ENCODE results near the gene KDM2A. TPM values are rescaled to one million over a fixed set of nuclear protein-coding genes. Genes with fewer than 3 reads are reported as not detected.

KDM2A gene
- total and polyA plus RNA-seq, 2 donors (not counting 1 experiment from before 2014, with no cell fraction given): 132 to 229 TPM

DNA sequence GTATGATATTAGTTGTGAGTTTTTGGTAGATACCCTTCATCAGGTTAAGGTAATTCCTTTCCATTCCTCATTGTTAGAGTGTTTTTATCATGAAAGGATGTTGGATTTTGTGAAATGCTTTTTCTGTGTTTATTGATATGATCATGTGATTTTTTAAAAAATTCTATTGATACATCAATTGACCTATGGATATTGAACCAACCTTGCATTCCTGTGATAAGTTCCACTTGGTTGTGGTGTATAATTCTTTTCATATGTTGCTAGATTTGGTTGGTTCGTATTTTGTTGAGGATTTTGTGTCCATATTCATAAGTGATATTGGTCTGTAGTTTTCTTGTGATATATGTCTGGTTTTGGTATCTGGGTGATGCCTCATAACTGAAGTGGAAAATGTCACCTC is 176.8 kb downstream of the KDM2A start:
- no peak overlapping the region for H3K4me3 Mint-ChIP-seq

DNA sequence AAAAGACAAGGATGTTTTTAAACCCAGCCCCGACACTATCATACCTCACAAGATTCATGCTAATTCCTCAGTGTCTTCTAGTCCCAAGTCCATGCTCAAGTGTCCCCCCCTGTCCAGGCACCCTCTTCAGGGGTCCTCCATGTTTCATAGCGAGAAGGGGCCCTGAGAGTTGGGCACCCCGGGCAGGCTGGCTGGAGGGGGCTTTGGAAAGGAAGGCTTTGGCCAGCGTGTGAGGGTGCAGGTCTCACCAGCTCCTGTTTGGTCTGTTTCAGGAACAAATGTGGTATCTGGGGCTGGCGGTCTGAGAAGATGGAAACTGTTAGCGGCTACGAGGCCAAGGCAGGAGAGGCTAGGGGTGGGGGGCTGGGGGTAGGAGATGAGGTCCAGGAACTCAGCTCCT is 179.7 kb downstream of the KDM2A start:
- DNase-seq (no peak), ATAC-seq (ENCODE audit: low read depth) (no peak)
- Mint-ChIP-seq H3K9me3 (ENCODE audit: insufficient read depth) (peaks cover 4% of the 10 kb centered on the region), H3K27me3 (no peaks in the 10 kb centered on the region), H3K27ac (no peak overlapping the region), H3K4me1 (peaks cover 8% of the 10 kb centered on the region), H3K4me3 (no peak overlapping the region)
- Histone ChIP-seq H3K4me1 (ENCODE audit: control insufficient read depth in 2 of 2, insufficient read depth in 2 of 2, low read length in 2 of 2) (peaks cover 0 to 3% of the 10 kb centered on the region in 2 donors), H3K9ac (ENCODE audit: low read length) (no peak overlapping the region), H3K36me3 (replicated peaks in 1 of 2; ENCODE audit: control extremely low read depth in 1 of 2, control insufficient read depth in 1 of 2, extremely low read depth in 1 of 2, insufficient read depth in 2 of 2, low read length in 1 of 2) (peaks cover 8 to 68% of the 10 kb centered on the region in 2 experiments), H3K27ac (ENCODE audit: low read length in 2 of 2) (no peak overlapping the region), H3K27me3 (replicated peaks in 1 of 4; ENCODE audit: control extremely low read depth in 1 of 4, control insufficient read depth in 3 of 4, insufficient read depth in 4 of 4, low read length in 3 of 4) (no peaks in the 10 kb centered on the region), H4K20me1 (ENCODE audit: control insufficient read depth, insufficient read depth, low read length, poor library complexity, severe bottlenecking) (peaks cover 43% of the 10 kb centered on the region), H3K4me3 (ENCODE audit: control extremely low read depth in 1 of 5, extremely low read depth in 1 of 5, insufficient read depth in 1 of 5, low read depth in 2 of 5, low read length in 4 of 5) (no peak overlapping the region), H3K9me3 (ENCODE audit: control extremely low read depth in 1 of 3, control insufficient read depth in 2 of 3, insufficient read depth in 1 of 3, low read length in 2 of 3) (peaks cover 7 to 15% (median 15%) of the 10 kb centered on the region in 3 donors), H2AFZ (ENCODE audit: insufficient read depth, low read depth, low read length, poor library complexity, severe bottlenecking) (no peak overlapping the region), H3K4me2 (replicated peaks; ENCODE audit: low read depth, low read length, poor library complexity, severe bottlenecking) (no peak overlapping the region), H3K79me2 (ENCODE audit: control insufficient read depth, insufficient read depth, low read length) (peaks cover 56% of the 10 kb centered on the region)
- WGBS (ENCODE audit: insufficient coverage): 88% methylated on average over 4 of the region's 7 CpGs
- ChIA-PET CTCF (interaction anchor here (0.7 to 2.9 kb wide), 3 partner anchors 18 to 218 kb away, joined by 3 to 11 read pairs (median 3); no protein-coding TSS in a partner anchor), POLR2A (no interaction called here)
- TF ChIP-seq CTCF (IDR thresholded peaks at IDR 0.05) (no peak), EZH2 (IDR thresholded peaks at IDR 0.05; ENCODE audit: borderline replicate concordance, insufficient read depth, low read depth, low read length, poor library complexity, severe bottlenecking) (no peak)
- intact Hi-C loops (cut with micrococcal nuclease): no loop called here

More for the DNA sequence above, 176.8 kb downstream of the KDM2A start:
- peaks cover 33% of the 10 kb centered on the region for H4K20me1 ChIP-seq (ENCODE audit: control insufficient read depth, insufficient read depth, low read length, poor library complexity, severe bottlenecking)
- intact Hi-C loops (cut with micrococcal nuclease): no loop called here
- no peak overlapping the region for H3K9ac ChIP-seq (ENCODE audit: low read length)
- H3K36me3 ChIP-seq (replicated peaks in 1 of 2; ENCODE audit: control extremely low read depth in 1 of 2, control insufficient read depth in 1 of 2, extremely low read depth in 1 of 2, insufficient read depth in 2 of 2, low read length in 1 of 2): peaks cover 9 to 71% of the 10 kb centered on the region in 2 experiments
- no peak overlapping the region for H3K27ac ChIP-seq (ENCODE audit: low read length in 2 of 2)
- peaks cover 66% of the 10 kb centered on the region for H3K79me2 ChIP-seq (ENCODE audit: control insufficient read depth, insufficient read depth, low read length)
- CTCF ChIA-PET: interaction anchor here (0.6 to 2.6 kb wide), 2 partner anchors 22 to 376 kb away, joined by 3 to 7 read pairs; no protein-coding TSS in a partner anchor
- H3K4me1 ChIP-seq (ENCODE audit: control insufficient read depth in 2 of 2, insufficient read depth in 2 of 2, low read length in 2 of 2): peaks cover 6 to 8% of the 10 kb centered on the region in 2 donors
- no peaks in the 10 kb centered on the region for H3K27me3 Mint-ChIP-seq
- no peak for ATAC-seq (ENCODE audit: low read depth)
- no peak for DNase-seq
- WGBS (ENCODE audit: insufficient coverage): 100% methylated on average over 1 of the region's 1 CpG
- no peaks in the 10 kb centered on the region for H3K27me3 ChIP-seq (replicated peaks in 1 of 4; ENCODE audit: control extremely low read depth in 1 of 4, control insufficient read depth in 3 of 4, insufficient read depth in 4 of 4, low read length in 3 of 4)
- no peak overlapping the region for H2AFZ ChIP-seq (ENCODE audit: insufficient read depth, low read depth, low read length, poor library complexity, severe bottlenecking)
- H3K27ac Mint-ChIP-seq: no peak overlapping the region
- peaks cover 18% of the 10 kb centered on the region for H3K4me1 Mint-ChIP-seq
- no peak for TF ChIP-seq EZH2 (IDR thresholded peaks at IDR 0.05; ENCODE audit: borderline replicate concordance, insufficient read depth, low read depth, low read length, poor library complexity, severe bottlenecking)
- no peak for TF ChIP-seq CTCF (IDR thresholded peaks at IDR 0.05)
- no peak overlapping the region for H3K4me2 ChIP-seq (replicated peaks; ENCODE audit: low read depth, low read length, poor library complexity, severe bottlenecking)
- POLR2A ChIA-PET: no interaction called here
- peaks cover 7 to 15% (median 15%) of the 10 kb centered on the region in 3 donors for H3K9me3 ChIP-seq (ENCODE audit: control extremely low read depth in 1 of 3, control insufficient read depth in 2 of 3, insufficient read depth in 1 of 3, low read length in 2 of 3)
- H3K4me3 ChIP-seq (ENCODE audit: control extremely low read depth in 1 of 5, extremely low read depth in 1 of 5, insufficient read depth in 1 of 5, low read depth in 2 of 5, low read length in 4 of 5): no peak overlapping the region
- peaks cover 4% of the 10 kb centered on the region for H3K9me3 Mint-ChIP-seq (ENCODE audit: insufficient read depth)

All from B cell (primary cell).